MCF 10A (cell line): ENCODE measurements around the gene ACTR5. TPM values are rescaled to one million over a fixed set of nuclear protein-coding genes. Genes with fewer than 3 reads are reported as not detected.

ENCODE experiments used
- BruUV-seq: library from RNA; stranded (reverse); fragments of 400-500 nt; replicated peaks from 2 replicates; lab custom pipeline; 2021; lab: Mats Ljungman, UMichigan
- CTCF ChIA-PET: fragments of 300-600 bp; sonication (Branson Sonifier 250); formaldehyde crosslinking; extraction: SDS; loops from one replicate; lab custom pipeline; 2021; ENCODE audit warnings: antibody characterized with exemption, inconsistent platforms; lab: Yijun Ruan, JAX
- POLR2A ChIA-PET: fragments of 300-600, 350-650 bp; sonication (Branson Sonifier 250); formaldehyde crosslinking; extraction: SDS; loops from one replicate; lab custom pipeline; 2020; ENCODE audit warnings: antibody characterized with exemption, inconsistent platforms; lab: Yijun Ruan, JAX
- DNase-seq: peaks from one replicate; pipeline ENCODE4 v3.0.0-alpha.2; 2018; ENCODE audit not compliant: unreplicated experiment
- H3K27ac Mint-ChIP-seq: one replicate; pipeline ENCODE4 v1.8.0; 2022; ENCODE audit warnings: mild to moderate bottlenecking, low read depth, mixed read lengths; ENCODE audit not compliant: unreplicated experiment
- H3K27me3 Mint-ChIP-seq: one replicate; pipeline ENCODE4 v1.8.0; 2022; ENCODE audit warnings: mixed read lengths; ENCODE audit not compliant: insufficient read depth, unreplicated experiment
- H3K36me3 Mint-ChIP-seq: one replicate; pipeline ENCODE4 v1.8.0; 2022; ENCODE audit warnings: mild to moderate bottlenecking, moderate library complexity, mixed read lengths; ENCODE audit not compliant: insufficient read depth, unreplicated experiment
- H3K4me1 Mint-ChIP-seq: one replicate; pipeline ENCODE4 v1.8.0; 2022; ENCODE audit warnings: mixed read lengths; ENCODE audit not compliant: insufficient read depth, unreplicated experiment
- H3K4me3 Mint-ChIP-seq: one replicate; pipeline ENCODE4 v1.8.0; 2022; ENCODE audit warnings: mild to moderate bottlenecking, moderate library complexity, mixed read lengths; ENCODE audit not compliant: unreplicated experiment
- H3K9me3 Mint-ChIP-seq: one replicate; pipeline ENCODE4 v1.8.0; 2022; ENCODE audit warnings: mixed read lengths; ENCODE audit not compliant: unreplicated experiment
- CTCF ChIP-seq: fragments of 200-600 bp; IDR thresholded peaks from one replicate; pipeline ENCODE4 v1.8.0; 2022; ENCODE audit warnings: antibody characterized with exemption, mild to moderate bottlenecking; ENCODE audit not compliant: unreplicated experiment
- intact Hi-C: fragments of 100-400 bp; cut with micrococcal nuclease; formaldehyde crosslinking; loops from 2 replicates; pipeline ENCODE4 v1.14.1; 2022
- total RNA-seq: library from RNA; stranded (reverse); gene quantifications from 2 replicates; pipeline ENCODE4 v1.2.3, GENCODE V29; 2022

Gene ACTR5
- total RNA-seq, 1 experiment from 2014 or later: 6.0 TPM

- no peak overlapping the region for H3K27ac Mint-ChIP-seq
- no TSS peak for BruUV-seq
- H3K36me3 Mint-ChIP-seq: peaks cover 52% of the 10 kb centered on the region
- H3K27me3 Mint-ChIP-seq: no peaks in the 10 kb centered on the region
- no peak for DNase-seq
- TF ChIP-seq CTCF: no peak
- H3K9me3 Mint-ChIP-seq: no peaks in the 10 kb centered on the region
- intact Hi-C loops: no loop called here
- no peak overlapping the region for H3K4me3 Mint-ChIP-seq
- ChIA-PET CTCF (interaction anchor here (0.6 kb wide), 1 partner anchor 224 kb away, joined by 3 read pairs; no protein-coding TSS in a partner anchor), POLR2A (no interaction called here)
- no peaks in the 10 kb centered on the region for H3K4me1 Mint-ChIP-seq
Measured at GRCh38 chr20:38774167-38774566, 25.9 kb downstream of the ACTR5 start.

DNA sequence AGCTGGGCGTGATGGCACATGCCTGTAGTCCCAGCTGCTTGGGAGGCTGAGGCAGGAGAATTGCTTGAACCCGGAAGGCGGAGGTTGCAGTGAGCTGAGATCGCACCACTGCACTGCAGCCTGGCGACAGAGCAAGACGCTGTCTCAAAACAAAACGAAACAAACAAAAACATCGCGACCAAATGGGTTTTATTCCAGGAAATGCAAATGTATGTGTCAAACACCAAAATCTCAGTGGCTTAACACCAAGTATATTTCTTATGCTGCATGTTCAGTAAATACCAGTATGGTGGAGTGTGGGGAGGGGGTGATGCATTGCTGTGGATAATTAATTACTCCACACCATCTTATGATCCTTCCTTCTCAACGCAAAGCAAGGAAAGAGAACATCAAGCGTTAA, 28.1 kb downstream of the ACTR5 start:
- Mint-ChIP-seq H3K27ac (no peak overlapping the region), H3K9me3 (no peaks in the 10 kb centered on the region), H3K4me1 (no peaks in the 10 kb centered on the region), H3K36me3 (peaks cover 36% of the 10 kb centered on the region), H3K27me3 (no peaks in the 10 kb centered on the region), H3K4me3 (no peak overlapping the region)
- no TSS peak for BruUV-seq
- ChIA-PET CTCF (interaction anchor here (0.7 to 1.3 kb wide), 3 partner anchors 11 to 274 kb away, joined by 3 to 4 read pairs (median 3); no protein-coding TSS in a partner anchor), POLR2A (interaction anchor here (0.9 to 1.3 kb wide), 2 partner anchors 10 to 69 kb away, joined by 3 to 6 read pairs; no protein-coding TSS in a partner anchor)
- DNase-seq: no peak
- intact Hi-C loops: no loop called here
- no peak for TF ChIP-seq CTCF

DNA sequence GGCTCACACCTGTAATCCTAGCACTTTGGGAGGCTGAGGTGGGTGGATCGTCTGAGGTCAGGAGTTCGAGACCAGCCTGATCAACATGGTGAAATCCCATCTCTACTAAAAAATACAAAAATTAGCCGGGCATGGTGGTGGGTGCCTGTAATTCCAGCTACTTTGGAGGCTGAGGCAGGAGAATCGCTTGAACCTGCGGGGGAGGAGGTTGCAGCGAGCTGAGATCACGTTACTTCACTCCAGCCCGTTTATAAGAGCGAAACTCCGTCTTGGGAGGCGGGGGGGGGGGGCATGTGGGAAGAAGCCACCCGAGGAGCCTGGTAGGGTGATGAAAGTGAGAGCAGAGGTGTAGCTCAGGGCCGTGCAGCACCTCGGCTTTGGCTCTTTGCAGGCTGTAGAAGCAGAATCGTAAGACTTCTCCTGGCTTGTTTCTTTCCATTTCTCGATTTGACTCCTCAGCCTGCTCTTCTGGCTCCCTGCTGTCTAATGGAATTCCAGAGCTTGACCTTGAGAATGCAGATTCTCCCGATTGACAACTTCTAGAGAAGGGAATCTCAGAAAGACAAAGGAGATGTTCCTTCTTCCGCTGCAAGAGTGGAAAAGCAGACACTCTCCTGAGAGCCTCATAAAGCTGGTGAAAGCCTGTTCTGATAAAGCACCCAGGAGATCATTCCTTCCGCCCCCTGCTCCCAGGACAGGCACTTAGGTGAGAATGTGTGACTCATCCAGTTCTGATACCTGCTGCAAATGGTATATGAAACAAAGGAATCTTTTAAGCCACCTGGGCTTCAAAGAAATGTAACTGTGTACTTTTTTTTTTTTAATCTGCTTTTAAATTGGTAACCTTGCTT, 31.2 kb downstream of the ACTR5 start:
- Mint-ChIP-seq H3K9me3 (no peaks in the 10 kb centered on the region), H3K4me1 (no peaks in the 10 kb centered on the region), H3K4me3 (no peak overlapping the region), H3K27me3 (no peaks in the 10 kb centered on the region), H3K27ac (no peak overlapping the region), H3K36me3 (peaks cover 5% of the 10 kb centered on the region)
- no TSS peak for BruUV-seq
- DNase-seq: peak; percentile 34
- ChIA-PET POLR2A (interaction anchor here (0.6 to 2.8 kb wide), 4 partner anchors 11 to 1923 kb away, joined by 3 to 11 read pairs (median 3); no protein-coding TSS in a partner anchor), CTCF (interaction anchor here (0.6 to 1.6 kb wide), 4 partner anchors 12 to 271 kb away, joined by 3 to 7 read pairs (median 5); no protein-coding TSS in a partner anchor)
- no peak for TF ChIP-seq CTCF
- intact Hi-C loops: no loop called here

DNA sequence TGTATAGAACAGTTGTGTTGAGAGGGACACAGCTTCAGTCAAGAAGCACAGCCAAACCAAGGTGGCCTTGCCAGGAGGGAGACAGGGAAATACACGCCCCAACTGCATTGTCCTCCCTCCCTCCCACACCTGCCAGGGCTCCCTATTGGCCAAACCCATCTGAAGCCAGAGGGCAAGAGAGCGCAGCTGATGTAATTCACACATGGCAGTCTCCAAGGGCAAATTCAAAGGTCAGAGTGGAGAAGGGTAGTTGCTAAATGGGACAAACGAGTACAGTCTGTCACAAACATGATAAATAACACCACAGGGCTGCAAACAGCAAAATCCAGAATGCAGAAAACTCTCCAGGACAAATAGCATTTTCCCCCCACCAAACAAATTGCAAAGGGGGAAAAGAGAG, 34.0 kb downstream of the ACTR5 start:
- intact Hi-C loops: no loop called here
- Mint-ChIP-seq H3K4me1 (peaks cover 5% of the 10 kb centered on the region), H3K27me3 (no peaks in the 10 kb centered on the region), H3K36me3 (no peaks in the 10 kb centered on the region), H3K27ac (no peak overlapping the region), H3K9me3 (no peaks in the 10 kb centered on the region), H3K4me3 (no peak overlapping the region)
- no peak for TF ChIP-seq CTCF
- no TSS peak for BruUV-seq
- DNase-seq: no peak
- ChIA-PET POLR2A (no interaction called here), CTCF (no interaction called here)
